Vagina (tissue), 2 donors: Measurements from ENCODE around the gene TBX4. TPM values are rescaled to one million over a fixed set of nuclear protein-coding genes. Genes with fewer than 3 reads are reported as not detected.

ENCODE experiments used
- DNase-seq, 2 donors: peaks; one replicate each; pipeline ENCODE4 v3.0.0-alpha.2; 2017; ENCODE audit errors: extremely low spot score in 2 of 2
- H3K27ac ChIP-seq: fragments of 200-600 bp; sonication (generic); one replicate; pipeline ENCODE4 v1.5.1; 2019
- H3K27me3 ChIP-seq: fragments of 200-600 bp; sonication (generic); one replicate; pipeline ENCODE4 v1.5.1; 2019
- H3K36me3 ChIP-seq, 2 donors: fragments of 200-600 bp; sonication (generic); one replicate each; pipeline ENCODE4 v1.5.1; 2017 to 2019
- H3K4me1 ChIP-seq: fragments of 200-600 bp; sonication (generic); one replicate; pipeline ENCODE4 v1.5.1; 2019
- H3K4me3 ChIP-seq, 2 donors: fragments of 200-600 bp; sonication (generic); 1 replicate in 1 of 2; 2 replicates in 1 of 2; pipeline ENCODE4 v1.5.1; 2016 to 2019
- H3K9me3 ChIP-seq: fragments of 200-600 bp; sonication (generic); one replicate; pipeline ENCODE4 v1.5.1; 2019
- POLR2A ChIP-seq, 2 donors: fragments of 450-650 bp; IDR thresholded peaks; one replicate each; pipeline ENCODE4 v1.6.1; 2017; ENCODE audit warnings: antibody characterized with exemption in 2 of 2, mild to moderate bottlenecking in 2 of 2, moderate library complexity in 2 of 2
- POLR2AphosphoS5 ChIP-seq, 2 donors: sonication (generic); formaldehyde crosslinking; IDR thresholded peaks; one replicate each; pipeline ENCODE4 v1.9.0; 2017; ENCODE audit warnings: antibody characterized with exemption in 2 of 2, mild to moderate bottlenecking in 2 of 2, low read depth in 1 of 2; ENCODE audit not compliant: insufficient read depth in 1 of 2
- intact Hi-C: fragments of 100-400 bp; cut with DNase I; formaldehyde crosslinking; loops from one replicate; pipeline ENCODE4 v1.15.1; 2023
- total RNA-seq: library from RNA; depleted of rRNA; stranded (reverse); fragments of >200 nt; gene quantifications from one replicate; pipeline ENCODE4 v1.2.3, GENCODE V29; 2016
- TF ChIP-seq, protein P1 (sequence below), 3 experiments: fragments of 450-650 bp in 2 of 3; fragments of 200-600 bp in 1 of 3; sonication (generic) in 1 of 3; IDR thresholded peaks; one replicate each; pipeline ENCODE4 v1.5.1; 2017 to 2019; ENCODE audit warnings: antibody characterized with exemption in 3 of 3, mild to moderate bottlenecking in 2 of 3, moderate library complexity in 2 of 3

Gene TBX4
- total RNA-seq, 1 donor from 2014 or later, result not detected

GRCh38 chr17:61408151-61409041, 43.8 kb upstream of the TBX4 start:
- H3K27ac ChIP-seq, result peak overlapping the region; percentile 79
- no peak for DNase-seq
- no peaks in the 10 kb centered on the region for H3K9me3 ChIP-seq
- no peaks in the 10 kb centered on the region for H3K27me3 ChIP-seq
- TF ChIP-seq, protein P1, sequence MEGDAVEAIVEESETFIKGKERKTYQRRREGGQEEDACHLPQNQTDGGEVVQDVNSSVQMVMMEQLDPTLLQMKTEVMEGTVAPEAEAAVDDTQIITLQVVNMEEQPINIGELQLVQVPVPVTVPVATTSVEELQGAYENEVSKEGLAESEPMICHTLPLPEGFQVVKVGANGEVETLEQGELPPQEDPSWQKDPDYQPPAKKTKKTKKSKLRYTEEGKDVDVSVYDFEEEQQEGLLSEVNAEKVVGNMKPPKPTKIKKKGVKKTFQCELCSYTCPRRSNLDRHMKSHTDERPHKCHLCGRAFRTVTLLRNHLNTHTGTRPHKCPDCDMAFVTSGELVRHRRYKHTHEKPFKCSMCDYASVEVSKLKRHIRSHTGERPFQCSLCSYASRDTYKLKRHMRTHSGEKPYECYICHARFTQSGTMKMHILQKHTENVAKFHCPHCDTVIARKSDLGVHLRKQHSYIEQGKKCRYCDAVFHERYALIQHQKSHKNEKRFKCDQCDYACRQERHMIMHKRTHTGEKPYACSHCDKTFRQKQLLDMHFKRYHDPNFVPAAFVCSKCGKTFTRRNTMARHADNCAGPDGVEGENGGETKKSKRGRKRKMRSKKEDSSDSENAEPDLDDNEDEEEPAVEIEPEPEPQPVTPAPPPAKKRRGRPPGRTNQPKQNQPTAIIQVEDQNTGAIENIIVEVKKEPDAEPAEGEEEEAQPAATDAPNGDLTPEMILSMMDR (IDR thresholded peaks at IDR 0.05), result no peak
- TF ChIP-seq POLR2AphosphoS5 (IDR thresholded peaks at IDR 0.05; ENCODE audit: insufficient read depth in 1 of 2, low read depth in 1 of 2) (no peak), POLR2A (IDR thresholded peaks at IDR 0.05) (no peak)
- no peaks in the 10 kb centered on the region for H3K36me3 ChIP-seq
- peak overlapping the region; percentile 59 to 61 for H3K4me3 ChIP-seq
- intact Hi-C loops, result loop anchor here (5.0 kb wide), 1 partner anchor 401 kb away; no protein-coding TSS in a partner anchor
- peaks cover 72% of the 10 kb centered on the region for H3K4me1 ChIP-seq

GRCh38 chr17:61409301-61410112, 42.7 kb upstream of the TBX4 start:
- H3K4me1 ChIP-seq, result peaks cover 70% of the 10 kb centered on the region
- TF ChIP-seq, protein P1 (IDR thresholded peaks at IDR 0.05), result peak in 1 of 3 experiments; percentile 31
- TF ChIP-seq POLR2AphosphoS5 (IDR thresholded peaks at IDR 0.05; ENCODE audit: insufficient read depth in 1 of 2, low read depth in 1 of 2), result no peak
- DNase-seq, result no peak
- H3K4me3 ChIP-seq, result peak overlapping the region; percentile 59 to 61
- H3K36me3 ChIP-seq, result no peaks in the 10 kb centered on the region
- intact Hi-C loops, result loop anchor here (5.0 to 10.0 kb wide), 2 partner anchors 402 to 655 kb away; partner anchors contain the start of gene MED13
- no peaks in the 10 kb centered on the region for H3K27me3 ChIP-seq
- peak overlapping the region; percentile 79 for H3K27ac ChIP-seq
- H3K9me3 ChIP-seq, result no peaks in the 10 kb centered on the region

GRCh38 chr17:61410141-61411010, 41.8 kb upstream of the TBX4 start:
- no peak for DNase-seq
- Histone ChIP-seq H3K27me3 (no peaks in the 10 kb centered on the region), H3K9me3 (no peaks in the 10 kb centered on the region), H3K27ac (peak overlapping the region; percentile 68), H3K4me1 (peaks cover 63% of the 10 kb centered on the region), H3K36me3 (no peaks in the 10 kb centered on the region), H3K4me3 (peak overlapping the region; percentile 59 to 78)
- intact Hi-C loops, result loop anchor here (10.0 kb wide), 1 partner anchor 654 kb away; the partner anchor contains the start of gene MED13
- TF ChIP-seq, protein P1 (IDR thresholded peaks at IDR 0.05), result peak in 1 of 3 experiments; percentile 29
- peak in 1 of 2 donors; percentile 11 for TF ChIP-seq POLR2AphosphoS5 (IDR thresholded peaks at IDR 0.05; ENCODE audit: insufficient read depth in 1 of 2, low read depth in 1 of 2)
- TF ChIP-seq POLR2A (IDR thresholded peaks at IDR 0.05), result no peak

- H3K27me3 ChIP-seq, result no peaks in the 10 kb centered on the region
- TF ChIP-seq POLR2A (IDR thresholded peaks at IDR 0.05) (no peak), POLR2AphosphoS5 (IDR thresholded peaks at IDR 0.05; ENCODE audit: insufficient read depth in 1 of 2, low read depth in 1 of 2) (no peak)
- TF ChIP-seq, protein P1 (IDR thresholded peaks at IDR 0.05), result no peak
- H3K36me3 ChIP-seq, result no peaks in the 10 kb centered on the region
- intact Hi-C loops, result loop anchor here (10.0 kb wide), 1 partner anchor 654 kb away; the partner anchor contains the start of gene MED13
- H3K4me1 ChIP-seq, result peaks cover 62% of the 10 kb centered on the region
- no peak for DNase-seq
- H3K9me3 ChIP-seq, result no peaks in the 10 kb centered on the region
- H3K27ac ChIP-seq, result peak overlapping the region; percentile 68
- peak overlapping the region; percentile 59 to 78 for H3K4me3 ChIP-seq
Measured at GRCh38 chr17:61411011-61411260, 41.3 kb upstream of the TBX4 start.
